GM12878 (cell line): ENCODE results near the gene TELO2. TPM values are rescaled to one million over a fixed set of nuclear protein-coding genes. Genes with fewer than 3 reads are reported as not detected.

Experiments used
- EED ChIP-seq: sonication (generic); IDR thresholded peaks from 2 replicates; pipeline ENCODE4 v1.6.1; 2016; ENCODE audit warnings: antibody characterized with exemption, low read depth
- IKZF2 ChIP-seq, 2 experiments: fragments of 450-650 bp; IDR thresholded peaks; 2 replicates each; pipeline ENCODE4 v1.6.1; 2017; ENCODE audit warnings: mild to moderate bottlenecking in 2 of 2, moderate library complexity in 2 of 2
- KDM1A ChIP-seq: fragments of 200-600 bp; sonication (generic); IDR thresholded peaks from 2 replicates; pipeline ENCODE4 v1.6.1; 2016; ENCODE audit warnings: borderline replicate concordance
- MEF2A ChIP-seq: IDR thresholded peaks from 2 replicates; pipeline ENCODE4 v1.6.1; 2011; ENCODE audit warnings: low read depth, mild to moderate bottlenecking, low read length, moderate library complexity; ENCODE audit not compliant: insufficient read depth
- MTA3 ChIP-seq: IDR thresholded peaks from 2 replicates; pipeline ENCODE4 v1.6.1; 2012; ENCODE audit warnings: low read length, inconsistent platforms, borderline replicate concordance
- POLR2AphosphoS2 ChIP-seq: IDR thresholded peaks from 2 replicates; pipeline ENCODE4 v1.6.1; 2011; ENCODE audit warnings: low read depth, mild to moderate bottlenecking, low read length, improper control_type of control experiment, moderate library complexity
- SIX5 ChIP-seq: IDR thresholded peaks from 2 replicates; pipeline ENCODE4 v1.6.1; 2011; ENCODE audit warnings: mild to moderate bottlenecking, low read depth, low read length, moderate library complexity; ENCODE audit not compliant: severe bottlenecking
- SP1 ChIP-seq: IDR thresholded peaks from one replicate; pipeline ENCODE4 v1.6.1; 2011; ENCODE audit warnings: low read depth, low read length
- TCF12 ChIP-seq: IDR thresholded peaks from 2 replicates; pipeline ENCODE4 v1.6.1; 2011; ENCODE audit warnings: low read depth, mild to moderate bottlenecking, low read length
- ZNF207 ChIP-seq: fragments of 450-650 bp; IDR thresholded peaks from 2 replicates; pipeline ENCODE4 v1.6.1; 2014; ENCODE audit warnings: antibody characterized with exemption, mild to moderate bottlenecking, borderline replicate concordance
- ZNF274 ChIP-seq: IDR thresholded peaks from one replicate; pipeline ENCODE4 v1.8.0; 2011; ENCODE audit not compliant: insufficient read length, insufficient read depth
- ZSCAN29 ChIP-seq: fragments of 450-650 bp; IDR thresholded peaks from 2 replicates; pipeline ENCODE4 v1.6.1; 2017; ENCODE audit warnings: mild to moderate bottlenecking, moderate library complexity
- polyA plus RNA-seq, 11 experiments: library from polyadenylated mRNA; depleted of rRNA in 4 of 11; unstranded in 6 of 11; stranded (reverse) in 5 of 11; fragments of >200 nt; fragmentation: Nextera tagmentation in 4 of 11; fragmentation: Illumina TruSeq in 1 of 11; extraction: Ambion mirVana in 4 of 11; extraction: Trizol in 1 of 11; gene quantifications; 1 replicate in 1 of 11; 2 replicates in 10 of 11; pipeline versions ENCODE4 v1.2.1 to v1.2.3, GENCODE V29; 2011 to 2016; ENCODE audit warnings: inconsistent platforms in 2 of 11, missing spikeins in 2 of 11, low read depth in 1 of 11
- total RNA-seq, 4 experiments: library from RNA; depleted of rRNA in 3 of 4; stranded (reverse); fragments of >200 nt in 3 of 4; fragmentation: Illumina TruSeq in 1 of 4; extraction: Trizol in 1 of 4; gene quantifications; 2 replicates each; pipeline versions ENCODE4 v1.2.1 to v1.2.3, GENCODE V29; 2013 to 2021
- TF ChIP-seq, protein P1 (sequence below): IDR thresholded peaks from 2 replicates; pipeline ENCODE4 v1.6.1; 2012; ENCODE audit warnings: low read depth, low read length, improper control_type of control experiment
- TF ChIP-seq, protein P2 (sequence below): fragments of 150-350 bp; IDR thresholded peaks from 2 replicates; pipeline ENCODE4 v1.6.1; 2014; ENCODE audit warnings: mild to moderate bottlenecking, low read depth, low read length
- TF ChIP-seq, protein P3 (sequence below): fragments of 450-650 bp; IDR thresholded peaks from 2 replicates; pipeline ENCODE4 v1.6.1; 2016; ENCODE audit warnings: mild to moderate bottlenecking, moderate library complexity, borderline replicate concordance
- TF ChIP-seq, protein P4 (sequence below): fragments of 450-650 bp; IDR thresholded peaks from 2 replicates; pipeline ENCODE4 v1.6.1; 2017; ENCODE audit warnings: mild to moderate bottlenecking, low read depth, inconsistent platforms; ENCODE audit not compliant: poor library complexity, severe bottlenecking
- TF ChIP-seq, protein P5 (sequence below): fragments of 450-650 bp; IDR thresholded peaks from 2 replicates; pipeline ENCODE4 v1.6.1; 2018; ENCODE audit warnings: mild to moderate bottlenecking, low read depth, moderate library complexity; ENCODE audit not compliant: partially characterized antibody

TELO2 gene
- total and polyA plus RNA-seq, 10 of the 15 experiments (the other 5 are each of a cell fraction or from before 2014, with no cell fraction given) = 0.55 to 72.8 (median 18.6) TPM

DNA sequence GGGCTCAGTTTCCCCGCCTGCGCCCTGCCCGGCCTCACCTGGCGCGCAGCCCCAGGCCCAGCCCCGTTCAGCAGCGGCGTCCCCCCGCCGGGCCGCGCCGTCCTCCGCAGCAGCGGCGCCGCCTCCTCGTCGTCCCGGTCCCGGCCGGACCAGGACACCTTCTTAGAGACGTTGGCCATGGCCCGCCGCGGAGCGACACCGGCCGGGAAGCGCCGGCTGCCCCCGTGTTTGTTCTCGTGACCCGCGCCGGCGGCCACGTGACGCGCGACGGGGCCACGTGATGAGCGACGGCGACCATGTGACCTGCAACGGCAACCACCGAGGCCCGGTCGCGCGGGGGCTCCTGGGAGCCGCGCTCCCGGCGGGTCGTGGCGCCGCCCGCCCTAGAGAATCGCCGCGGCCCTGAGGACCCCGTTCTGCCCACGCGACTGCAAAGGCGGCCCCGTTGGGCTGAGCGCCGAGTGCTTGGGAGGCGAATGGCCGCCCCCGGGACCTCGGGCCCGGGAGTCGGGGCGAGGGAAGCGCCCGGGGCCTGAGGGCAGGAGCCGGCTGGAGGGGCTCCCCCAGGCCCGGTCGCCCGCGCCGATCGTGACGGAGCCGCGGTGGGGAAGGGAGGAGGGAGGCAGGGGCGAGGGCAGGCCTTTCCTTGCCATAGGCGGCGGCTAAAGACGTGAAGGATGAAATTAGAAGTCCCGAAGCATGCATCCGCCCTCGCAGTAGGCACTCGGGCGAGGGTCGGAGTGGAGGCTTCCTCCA, 18.2 kb upstream of the TELO2 start, which contains the start of gene CLCN7 (continued):
- TF ChIP-seq IKZF2 (IDR thresholded peaks at IDR 0.05) = no peak
- TF ChIP-seq, protein P1, sequence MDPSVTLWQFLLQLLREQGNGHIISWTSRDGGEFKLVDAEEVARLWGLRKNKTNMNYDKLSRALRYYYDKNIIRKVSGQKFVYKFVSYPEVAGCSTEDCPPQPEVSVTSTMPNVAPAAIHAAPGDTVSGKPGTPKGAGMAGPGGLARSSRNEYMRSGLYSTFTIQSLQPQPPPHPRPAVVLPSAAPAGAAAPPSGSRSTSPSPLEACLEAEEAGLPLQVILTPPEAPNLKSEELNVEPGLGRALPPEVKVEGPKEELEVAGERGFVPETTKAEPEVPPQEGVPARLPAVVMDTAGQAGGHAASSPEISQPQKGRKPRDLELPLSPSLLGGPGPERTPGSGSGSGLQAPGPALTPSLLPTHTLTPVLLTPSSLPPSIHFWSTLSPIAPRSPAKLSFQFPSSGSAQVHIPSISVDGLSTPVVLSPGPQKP = peak; percentile 44; the same call in 1 of the 2 replicates
- TF ChIP-seq POLR2AphosphoS2 = no peak
- TF ChIP-seq ZNF207 = peak; percentile 90; the same call in 1 of the 2 replicates
- no peak for TF ChIP-seq ZSCAN29
- TF ChIP-seq SIX5 = peak; percentile 48
- no peak for TF ChIP-seq ZNF274
- TF ChIP-seq, protein P2, sequence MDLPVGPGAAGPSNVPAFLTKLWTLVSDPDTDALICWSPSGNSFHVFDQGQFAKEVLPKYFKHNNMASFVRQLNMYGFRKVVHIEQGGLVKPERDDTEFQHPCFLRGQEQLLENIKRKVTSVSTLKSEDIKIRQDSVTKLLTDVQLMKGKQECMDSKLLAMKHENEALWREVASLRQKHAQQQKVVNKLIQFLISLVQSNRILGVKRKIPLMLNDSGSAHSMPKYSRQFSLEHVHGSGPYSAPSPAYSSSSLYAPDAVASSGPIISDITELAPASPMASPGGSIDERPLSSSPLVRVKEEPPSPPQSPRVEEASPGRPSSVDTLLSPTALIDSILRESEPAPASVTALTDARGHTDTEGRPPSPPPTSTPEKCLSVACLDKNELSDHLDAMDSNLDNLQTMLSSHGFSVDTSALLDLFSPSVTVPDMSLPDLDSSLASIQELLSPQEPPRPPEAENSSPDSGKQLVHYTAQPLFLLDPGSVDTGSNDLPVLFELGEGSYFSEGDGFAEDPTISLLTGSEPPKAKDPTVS = no peak
- 0 out of 2 replicates have a peak, but pooled peaks have one; percentile 51 for TF ChIP-seq TCF12
- TF ChIP-seq, protein P3, sequence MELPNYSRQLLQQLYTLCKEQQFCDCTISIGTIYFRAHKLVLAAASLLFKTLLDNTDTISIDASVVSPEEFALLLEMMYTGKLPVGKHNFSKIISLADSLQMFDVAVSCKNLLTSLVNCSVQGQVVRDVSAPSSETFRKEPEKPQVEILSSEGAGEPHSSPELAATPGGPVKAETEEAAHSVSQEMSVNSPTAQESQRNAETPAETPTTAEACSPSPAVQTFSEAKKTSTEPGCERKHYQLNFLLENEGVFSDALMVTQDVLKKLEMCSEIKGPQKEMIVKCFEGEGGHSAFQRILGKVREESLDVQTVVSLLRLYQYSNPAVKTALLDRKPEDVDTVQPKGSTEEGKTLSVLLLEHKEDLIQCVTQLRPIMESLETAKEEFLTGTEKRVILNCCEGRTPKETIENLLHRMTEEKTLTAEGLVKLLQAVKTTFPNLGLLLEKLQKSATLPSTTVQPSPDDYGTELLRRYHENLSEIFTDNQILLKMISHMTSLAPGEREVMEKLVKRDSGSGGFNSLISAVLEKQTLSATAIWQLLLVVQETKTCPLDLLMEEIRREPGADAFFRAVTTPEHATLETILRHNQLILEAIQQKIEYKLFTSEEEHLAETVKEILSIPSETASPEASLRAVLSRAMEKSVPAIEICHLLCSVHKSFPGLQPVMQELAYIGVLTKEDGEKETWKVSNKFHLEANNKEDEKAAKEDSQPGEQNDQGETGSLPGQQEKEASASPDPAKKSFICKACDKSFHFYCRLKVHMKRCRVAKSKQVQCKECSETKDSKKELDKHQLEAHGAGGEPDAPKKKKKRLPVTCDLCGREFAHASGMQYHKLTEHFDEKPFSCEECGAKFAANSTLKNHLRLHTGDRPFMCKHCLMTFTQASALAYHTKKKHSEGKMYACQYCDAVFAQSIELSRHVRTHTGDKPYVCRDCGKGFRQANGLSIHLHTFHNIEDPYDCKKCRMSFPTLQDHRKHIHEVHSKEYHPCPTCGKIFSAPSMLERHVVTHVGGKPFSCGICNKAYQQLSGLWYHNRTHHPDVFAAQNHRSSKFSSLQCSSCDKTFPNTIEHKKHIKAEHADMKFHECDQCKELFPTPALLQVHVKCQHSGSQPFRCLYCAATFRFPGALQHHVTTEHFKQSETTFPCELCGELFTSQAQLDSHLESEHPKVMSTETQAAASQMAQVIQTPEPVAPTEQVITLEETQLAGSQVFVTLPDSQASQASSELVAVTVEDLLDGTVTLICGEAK = no peak
- TF ChIP-seq, protein P4, sequence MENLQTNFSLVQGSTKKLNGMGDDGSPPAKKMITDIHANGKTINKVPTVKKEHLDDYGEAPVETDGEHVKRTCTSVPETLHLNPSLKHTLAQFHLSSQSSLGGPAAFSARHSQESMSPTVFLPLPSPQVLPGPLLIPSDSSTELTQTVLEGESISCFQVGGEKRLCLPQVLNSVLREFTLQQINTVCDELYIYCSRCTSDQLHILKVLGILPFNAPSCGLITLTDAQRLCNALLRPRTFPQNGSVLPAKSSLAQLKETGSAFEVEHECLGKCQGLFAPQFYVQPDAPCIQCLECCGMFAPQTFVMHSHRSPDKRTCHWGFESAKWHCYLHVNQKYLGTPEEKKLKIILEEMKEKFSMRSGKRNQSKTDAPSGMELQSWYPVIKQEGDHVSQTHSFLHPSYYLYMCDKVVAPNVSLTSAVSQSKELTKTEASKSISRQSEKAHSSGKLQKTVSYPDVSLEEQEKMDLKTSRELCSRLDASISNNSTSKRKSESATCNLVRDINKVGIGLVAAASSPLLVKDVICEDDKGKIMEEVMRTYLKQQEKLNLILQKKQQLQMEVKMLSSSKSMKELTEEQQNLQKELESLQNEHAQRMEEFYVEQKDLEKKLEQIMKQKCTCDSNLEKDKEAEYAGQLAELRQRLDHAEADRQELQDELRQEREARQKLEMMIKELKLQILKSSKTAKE = no peak
- no peak for TF ChIP-seq KDM1A
- TF ChIP-seq MEF2A = peak; percentile 11; the same call in 1 of the 2 replicates
- TF ChIP-seq, protein P5, sequence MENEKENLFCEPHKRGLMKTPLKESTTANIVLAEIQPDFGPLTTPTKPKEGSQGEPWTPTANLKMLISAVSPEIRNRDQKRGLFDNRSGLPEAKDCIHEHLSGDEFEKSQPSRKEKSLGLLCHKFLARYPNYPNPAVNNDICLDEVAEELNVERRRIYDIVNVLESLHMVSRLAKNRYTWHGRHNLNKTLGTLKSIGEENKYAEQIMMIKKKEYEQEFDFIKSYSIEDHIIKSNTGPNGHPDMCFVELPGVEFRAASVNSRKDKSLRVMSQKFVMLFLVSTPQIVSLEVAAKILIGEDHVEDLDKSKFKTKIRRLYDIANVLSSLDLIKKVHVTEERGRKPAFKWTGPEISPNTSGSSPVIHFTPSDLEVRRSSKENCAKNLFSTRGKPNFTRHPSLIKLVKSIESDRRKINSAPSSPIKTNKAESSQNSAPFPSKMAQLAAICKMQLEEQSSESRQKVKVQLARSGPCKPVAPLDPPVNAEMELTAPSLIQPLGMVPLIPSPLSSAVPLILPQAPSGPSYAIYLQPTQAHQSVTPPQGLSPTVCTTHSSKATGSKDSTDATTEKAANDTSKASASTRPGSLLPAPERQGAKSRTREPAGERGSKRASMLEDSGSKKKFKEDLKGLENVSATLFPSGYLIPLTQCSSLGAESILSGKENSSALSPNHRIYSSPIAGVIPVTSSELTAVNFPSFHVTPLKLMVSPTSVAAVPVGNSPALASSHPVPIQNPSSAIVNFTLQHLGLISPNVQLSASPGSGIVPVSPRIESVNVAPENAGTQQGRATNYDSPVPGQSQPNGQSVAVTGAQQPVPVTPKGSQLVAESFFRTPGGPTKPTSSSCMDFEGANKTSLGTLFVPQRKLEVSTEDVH = no peak
- no peak for TF ChIP-seq SP1
- TF ChIP-seq MTA3 = no peak
- no peak for TF ChIP-seq EED
